Astrocyte (in vitro differentiated cells and primary cell): ENCODE data around the gene ZMYND19. TPM values are rescaled to one million over a fixed set of nuclear protein-coding genes. Genes with fewer than 3 reads are reported as not detected.

Source experiments
- DNase-seq: peaks from one replicate; pipeline ENCODE4 v3.0.0-alpha.2; 2010; ENCODE audit warnings: low read depth
- FAIRE-seq: peaks from 2 replicates; lab custom pipeline; 2011; peaks lifted over from hg19 to GRCh38; lab: Jason Lieb, UNC
- H2AFZ ChIP-seq: 2 replicates; pipeline ENCODE4 v1.6.0; 2012; ENCODE audit warnings: low read depth, low read length, inconsistent platforms
- H3K27ac ChIP-seq: 2 replicates; pipeline ENCODE4 v1.5.1; 2011; ENCODE audit warnings: low read depth, low read length, inconsistent platforms
- H3K27me3 ChIP-seq: 2 replicates; pipeline ENCODE4 v1.6.0; 2011; ENCODE audit warnings: low read length, inconsistent platforms; ENCODE audit not compliant: insufficient read depth
- H3K36me3 ChIP-seq: 2 replicates; pipeline ENCODE4 v1.5.1; 2011; ENCODE audit warnings: low read length, inconsistent platforms; ENCODE audit not compliant: insufficient read depth
- H3K4me1 ChIP-seq: 2 replicates; pipeline ENCODE4 v1.5.1; 2011; ENCODE audit warnings: low read length, inconsistent platforms; ENCODE audit not compliant: insufficient read depth
- H3K4me2 ChIP-seq: 2 replicates; pipeline ENCODE4 v1.6.0; 2012; ENCODE audit warnings: low read length, inconsistent platforms
- H3K4me3 ChIP-seq: 2 replicates; pipeline ENCODE4 v1.5.1; 2011; ENCODE audit warnings: low read depth, mild to moderate bottlenecking, low read length, inconsistent platforms; ENCODE audit not compliant: insufficient read depth
- H3K79me2 ChIP-seq: 2 replicates; pipeline ENCODE4 v1.6.0; 2012; ENCODE audit warnings: mild to moderate bottlenecking, low read length, inconsistent platforms; ENCODE audit not compliant: insufficient read depth
- H3K9ac ChIP-seq: 2 replicates; pipeline ENCODE4 v1.6.0; 2012; ENCODE audit warnings: mild to moderate bottlenecking, low read length, inconsistent platforms
- H3K9me3 ChIP-seq: 2 replicates; pipeline ENCODE4 v1.5.1; 2012; ENCODE audit warnings: low read depth, mild to moderate bottlenecking, low read length, inconsistent platforms; ENCODE audit not compliant: insufficient read depth
- H4K20me1 ChIP-seq: 2 replicates; pipeline ENCODE4 v1.6.0; 2012; ENCODE audit warnings: low read length, inconsistent platforms; ENCODE audit not compliant: insufficient read depth
- H3K27ac Mint-ChIP-seq: one replicate; pipeline ENCODE4 v1.8.0; 2021; ENCODE audit warnings: mild to moderate bottlenecking, mixed read lengths; ENCODE audit not compliant: unreplicated experiment
- H3K27me3 Mint-ChIP-seq: one replicate; pipeline ENCODE4 v1.8.0; 2021; ENCODE audit warnings: low read depth, mixed read lengths; ENCODE audit not compliant: unreplicated experiment
- H3K36me3 Mint-ChIP-seq: one replicate; pipeline ENCODE4 v1.8.0; 2021; ENCODE audit warnings: low read depth, mixed read lengths; ENCODE audit not compliant: unreplicated experiment
- H3K4me1 Mint-ChIP-seq: one replicate; pipeline ENCODE4 v1.8.0; 2021; ENCODE audit warnings: low read depth, mixed read lengths; ENCODE audit not compliant: unreplicated experiment
- H3K4me3 Mint-ChIP-seq: one replicate; pipeline ENCODE4 v1.8.0; 2021; ENCODE audit warnings: mild to moderate bottlenecking, moderate library complexity, mixed read lengths; ENCODE audit not compliant: unreplicated experiment
- H3K9me3 Mint-ChIP-seq: one replicate; pipeline ENCODE4 v1.8.0; 2021; ENCODE audit warnings: mild to moderate bottlenecking, mixed read lengths; ENCODE audit not compliant: unreplicated experiment
- EZH2 ChIP-seq: IDR thresholded peaks from 2 replicates; pipeline ENCODE4 v1.6.1; 2012; ENCODE audit warnings: mild to moderate bottlenecking, low read length, inconsistent platforms; ENCODE audit not compliant: insufficient read depth
- total RNA-seq: library from RNA; stranded (reverse); gene quantifications from 2 replicates; pipeline ENCODE4 v1.2.1, GENCODE V29; 2021
- TF ChIP-seq, protein P1 (sequence below): IDR thresholded peaks from 2 replicates; pipeline ENCODE4 v1.5.1; 2011; ENCODE audit warnings: low read depth, mild to moderate bottlenecking, inconsistent platforms, low read length, moderate library complexity; ENCODE audit not compliant: insufficient read depth

The ZMYND19 gene
- total RNA-seq, 1 donor from 2014 or later: 34.0 TPM

DNA sequence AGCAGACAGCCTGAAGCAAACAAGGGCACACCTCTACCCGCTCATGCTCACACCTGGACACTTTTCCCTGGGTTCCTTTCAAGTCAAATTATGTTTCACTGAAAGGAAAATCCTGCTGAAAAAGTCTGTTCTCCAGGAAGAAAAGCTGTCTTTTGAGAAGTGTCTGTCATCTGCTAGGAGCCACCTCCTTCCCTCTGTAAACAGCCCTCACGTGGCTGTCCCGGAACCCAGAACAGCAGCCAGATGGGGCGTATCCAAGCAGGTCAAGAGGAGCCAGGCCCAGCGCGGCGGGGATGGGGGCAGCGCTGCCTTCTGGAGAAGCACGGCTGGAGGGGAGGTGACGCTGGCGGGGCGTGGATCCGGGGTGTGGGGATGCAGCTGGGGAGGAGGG lies 40.1 kb downstream of the ZMYND19 start, which contains the start of gene PNPLA7:
Gene PNPLA7 (minus strand): TSS at position 172 of the 391 bp plus-strand sequence. CDS start 205 bp downstream, outside the sequence.
- peak; percentile 35 for DNase-seq
- Histone ChIP-seq H3K27ac (peak within 1 kb of the TSS; percentile 47), H3K4me1 (peaks cover 7% of the 10 kb centered on the region), H3K79me2 (peaks cover 14% of the 10 kb centered on the region), H3K27me3 (no peaks in the 10 kb centered on the region), H3K9me3 (no peaks in the 10 kb centered on the region), H3K36me3 (peaks cover 4% of the 10 kb centered on the region), H3K4me3 (peak within 1 kb of the TSS; percentile 64), H3K9ac (peak within 1 kb of the TSS; percentile 78), H2AFZ (peak within 1 kb of the TSS; percentile 81), H3K4me2 (peak within 1 kb of the TSS; percentile 92), H4K20me1 (peaks cover 16% of the 10 kb centered on the region)
- Mint-ChIP-seq H3K36me3 (peaks cover 14% of the 10 kb centered on the region), H3K9me3 (no peaks in the 10 kb centered on the region), H3K4me1 (peaks cover 3% of the 10 kb centered on the region), H3K27ac (peak within 1 kb of the TSS; percentile 91), H3K27me3 (no peaks in the 10 kb centered on the region), H3K4me3 (peak within 1 kb of the TSS; percentile 87)
- FAIRE-seq: no peak
- TF ChIP-seq, protein P1, sequence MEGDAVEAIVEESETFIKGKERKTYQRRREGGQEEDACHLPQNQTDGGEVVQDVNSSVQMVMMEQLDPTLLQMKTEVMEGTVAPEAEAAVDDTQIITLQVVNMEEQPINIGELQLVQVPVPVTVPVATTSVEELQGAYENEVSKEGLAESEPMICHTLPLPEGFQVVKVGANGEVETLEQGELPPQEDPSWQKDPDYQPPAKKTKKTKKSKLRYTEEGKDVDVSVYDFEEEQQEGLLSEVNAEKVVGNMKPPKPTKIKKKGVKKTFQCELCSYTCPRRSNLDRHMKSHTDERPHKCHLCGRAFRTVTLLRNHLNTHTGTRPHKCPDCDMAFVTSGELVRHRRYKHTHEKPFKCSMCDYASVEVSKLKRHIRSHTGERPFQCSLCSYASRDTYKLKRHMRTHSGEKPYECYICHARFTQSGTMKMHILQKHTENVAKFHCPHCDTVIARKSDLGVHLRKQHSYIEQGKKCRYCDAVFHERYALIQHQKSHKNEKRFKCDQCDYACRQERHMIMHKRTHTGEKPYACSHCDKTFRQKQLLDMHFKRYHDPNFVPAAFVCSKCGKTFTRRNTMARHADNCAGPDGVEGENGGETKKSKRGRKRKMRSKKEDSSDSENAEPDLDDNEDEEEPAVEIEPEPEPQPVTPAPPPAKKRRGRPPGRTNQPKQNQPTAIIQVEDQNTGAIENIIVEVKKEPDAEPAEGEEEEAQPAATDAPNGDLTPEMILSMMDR: no peak
- no peak for TF ChIP-seq EZH2

DNA sequence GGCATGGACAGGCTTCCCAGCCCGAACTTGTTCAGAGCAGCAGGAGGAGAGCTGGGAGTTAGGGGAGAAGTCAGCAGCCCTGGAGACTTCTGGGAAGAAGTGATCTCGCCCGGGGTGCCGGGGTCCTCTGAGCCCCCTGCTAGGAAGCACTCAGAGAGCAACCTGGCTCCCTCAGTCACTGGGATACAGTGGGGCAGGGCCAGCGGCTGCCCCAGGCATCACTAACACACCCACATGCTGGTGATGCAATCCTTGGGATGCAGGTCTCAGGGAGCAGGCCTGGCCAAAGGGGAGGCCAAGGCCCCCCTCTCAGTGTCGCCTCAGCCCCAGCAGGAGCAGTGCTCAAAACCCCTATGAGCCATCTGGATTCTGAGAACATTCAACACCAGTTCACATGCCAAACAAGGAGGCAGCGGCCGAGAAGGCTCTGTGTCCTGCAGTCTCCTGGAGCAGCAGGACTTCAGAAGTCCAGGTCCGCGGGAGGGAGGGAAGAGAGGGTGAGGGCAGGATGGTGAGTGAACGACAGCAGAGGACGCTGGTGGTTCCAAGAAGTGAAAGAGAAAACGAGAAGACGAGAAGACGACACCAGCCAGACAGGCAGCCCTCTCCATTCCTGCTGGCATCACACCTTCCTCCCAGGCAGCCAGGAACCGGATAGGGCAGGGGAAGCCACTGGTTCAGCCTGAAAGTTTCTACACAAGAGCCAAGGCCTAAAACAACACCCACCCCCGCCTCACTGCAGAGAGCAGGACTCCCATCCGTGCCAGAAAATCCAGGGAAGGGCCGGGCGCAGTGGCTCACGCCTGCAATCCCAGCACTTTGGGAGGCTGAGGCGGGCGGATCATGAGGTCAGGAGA lies 42.4 kb downstream of the ZMYND19 start:
- DNase-seq (no peak), FAIRE-seq (no peak)
- Histone ChIP-seq H3K4me3 (no peak overlapping the region), H3K27ac (no peak overlapping the region), H3K79me2 (peaks cover 9% of the 10 kb centered on the region), H3K27me3 (no peaks in the 10 kb centered on the region), H3K9me3 (no peaks in the 10 kb centered on the region), H3K4me2 (no peak overlapping the region), H3K4me1 (peaks cover 12% of the 10 kb centered on the region), H4K20me1 (peaks cover 8% of the 10 kb centered on the region), H3K9ac (no peak overlapping the region), H2AFZ (no peak overlapping the region), H3K36me3 (no peaks in the 10 kb centered on the region)
- TF ChIP-seq, protein P1: no peak
- no peak for TF ChIP-seq EZH2
- Mint-ChIP-seq H3K36me3 (peaks cover 8% of the 10 kb centered on the region), H3K27me3 (no peaks in the 10 kb centered on the region), H3K9me3 (no peaks in the 10 kb centered on the region), H3K4me3 (no peak overlapping the region), H3K4me1 (peaks cover 10% of the 10 kb centered on the region), H3K27ac (no peak overlapping the region)

DNA sequence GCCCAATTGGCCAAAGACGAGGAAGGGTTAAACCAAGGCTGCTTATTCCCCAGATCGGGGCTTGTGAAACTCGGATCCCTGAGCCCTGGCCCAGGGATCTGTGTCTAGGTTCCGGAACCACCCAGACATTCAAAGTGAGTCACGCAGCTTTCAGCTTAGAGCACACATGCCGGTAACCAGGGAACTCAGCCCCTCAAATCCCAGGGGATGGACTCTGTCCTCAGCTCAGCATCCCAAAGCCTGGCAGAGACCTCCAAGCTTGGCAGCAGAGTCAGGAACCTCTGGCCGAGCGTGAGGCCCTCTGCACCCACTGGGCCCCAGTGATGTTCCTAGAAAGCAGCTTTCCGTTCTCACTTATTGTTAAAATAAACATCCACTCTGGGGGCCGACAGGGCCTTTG lies 45.2 kb downstream of the ZMYND19 start:
- Histone ChIP-seq H3K4me3 (no peak overlapping the region), H3K27me3 (no peaks in the 10 kb centered on the region), H2AFZ (no peak overlapping the region), H4K20me1 (no peaks in the 10 kb centered on the region), H3K4me2 (peak overlapping the region; percentile 2), H3K27ac (no peak overlapping the region), H3K9me3 (no peaks in the 10 kb centered on the region), H3K79me2 (no peaks in the 10 kb centered on the region), H3K36me3 (no peaks in the 10 kb centered on the region), H3K4me1 (peaks cover 4% of the 10 kb centered on the region), H3K9ac (no peak overlapping the region)
- Mint-ChIP-seq H3K4me1 (peaks cover 7% of the 10 kb centered on the region), H3K27ac (no peak overlapping the region), H3K36me3 (peaks cover 10% of the 10 kb centered on the region), H3K9me3 (no peaks in the 10 kb centered on the region), H3K4me3 (no peak overlapping the region), H3K27me3 (no peaks in the 10 kb centered on the region)
- TF ChIP-seq, protein P1: no peak
- no peak for TF ChIP-seq EZH2
- DNase-seq (no peak), FAIRE-seq (no peak)
